ENCODE data around the gene FCHO1.
"Not testable (repeated sequence)": the region's sequence is repeated elsewhere in the genome, so short reads cannot be mapped to it uniquely, and the experiment has no call there.

FCHO1 gene

DNA sequence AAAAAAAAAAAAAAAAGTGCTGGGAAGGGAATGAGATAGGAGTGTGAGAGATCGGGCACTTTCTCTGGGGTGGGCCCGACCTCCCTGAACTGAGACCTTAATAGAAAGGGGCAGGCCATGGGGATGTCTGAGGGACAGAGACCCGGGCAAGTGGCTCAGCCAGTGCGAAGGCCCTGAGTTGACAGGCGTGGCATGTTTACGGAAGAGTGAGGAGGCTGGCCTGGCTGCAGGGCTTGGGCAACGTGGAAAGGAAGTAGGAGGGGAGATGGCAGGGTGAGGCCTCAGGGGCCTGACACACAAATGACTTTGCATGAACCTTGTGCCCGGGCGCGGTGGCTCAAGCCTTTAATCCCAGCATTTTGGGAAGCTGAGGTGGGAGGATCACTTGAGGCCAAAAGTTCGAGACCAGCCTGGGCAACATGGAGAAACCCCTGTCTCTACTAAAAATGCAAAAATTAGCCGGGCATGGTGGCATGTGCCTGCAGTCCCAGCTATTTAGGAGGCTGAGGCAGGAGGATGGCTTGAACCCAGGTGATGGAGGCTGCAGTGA lies 13.9 kb downstream of the FCHO1 start:
- no peak for DNase-seq (ENCODE audit: low read depth in 2 of 2)

GRCh38 chr19:17766543-17767131 lies 15.4 kb downstream of the FCHO1 start:
- DNase-seq (ENCODE audit: low read depth in 2 of 2), result peak in 1 of 2 donors; percentile 21

DNA sequence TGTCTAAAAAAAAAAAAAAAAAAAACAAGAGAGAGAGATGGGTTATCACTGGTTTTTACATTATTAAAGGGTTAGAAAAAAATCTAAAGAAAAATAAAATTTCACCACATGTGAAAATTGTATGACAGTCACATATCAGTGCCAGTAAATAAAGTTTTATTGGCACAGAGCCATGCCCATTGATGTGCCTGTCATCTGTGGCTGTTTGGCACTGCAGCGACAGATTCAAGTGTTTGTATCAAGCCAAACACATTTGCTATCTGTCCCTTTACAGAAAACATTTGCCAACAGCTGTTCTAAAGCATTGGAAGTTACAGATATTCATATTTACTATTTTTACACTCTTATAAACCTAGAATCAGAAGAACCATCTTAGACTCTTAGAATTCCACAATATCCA lies 16.3 kb downstream of the FCHO1 start:
- no peak for DNase-seq (ENCODE audit: low read depth in 2 of 2)

DNA sequence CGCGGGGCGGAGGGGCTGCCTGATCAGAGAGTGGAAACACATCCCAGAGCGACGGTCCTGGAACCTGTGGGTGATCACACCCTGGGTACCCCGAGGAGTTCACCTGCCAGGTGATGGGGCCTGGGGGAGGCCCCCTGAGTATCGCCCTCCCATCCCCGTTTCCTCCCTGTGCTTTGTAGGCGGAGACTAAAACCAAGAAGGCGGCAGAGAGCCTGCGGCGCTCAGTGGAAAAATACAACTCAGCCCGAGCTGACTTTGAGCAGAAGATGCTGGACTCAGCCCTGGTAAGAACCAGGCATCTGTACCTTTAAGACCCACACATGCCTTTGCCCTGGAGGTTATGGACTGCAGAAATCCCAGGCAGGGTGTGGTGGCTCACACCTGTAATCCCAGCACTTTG lies 19.3 kb downstream of the FCHO1 start:
- no peak for DNase-seq (ENCODE audit: low read depth in 2 of 2)

- no peak for DNase-seq (ENCODE audit: low read depth in 2 of 2)
These were observed 20.9 kb downstream of the FCHO1 start for GRCh38 chr19:17772172-17772571.

DNA sequence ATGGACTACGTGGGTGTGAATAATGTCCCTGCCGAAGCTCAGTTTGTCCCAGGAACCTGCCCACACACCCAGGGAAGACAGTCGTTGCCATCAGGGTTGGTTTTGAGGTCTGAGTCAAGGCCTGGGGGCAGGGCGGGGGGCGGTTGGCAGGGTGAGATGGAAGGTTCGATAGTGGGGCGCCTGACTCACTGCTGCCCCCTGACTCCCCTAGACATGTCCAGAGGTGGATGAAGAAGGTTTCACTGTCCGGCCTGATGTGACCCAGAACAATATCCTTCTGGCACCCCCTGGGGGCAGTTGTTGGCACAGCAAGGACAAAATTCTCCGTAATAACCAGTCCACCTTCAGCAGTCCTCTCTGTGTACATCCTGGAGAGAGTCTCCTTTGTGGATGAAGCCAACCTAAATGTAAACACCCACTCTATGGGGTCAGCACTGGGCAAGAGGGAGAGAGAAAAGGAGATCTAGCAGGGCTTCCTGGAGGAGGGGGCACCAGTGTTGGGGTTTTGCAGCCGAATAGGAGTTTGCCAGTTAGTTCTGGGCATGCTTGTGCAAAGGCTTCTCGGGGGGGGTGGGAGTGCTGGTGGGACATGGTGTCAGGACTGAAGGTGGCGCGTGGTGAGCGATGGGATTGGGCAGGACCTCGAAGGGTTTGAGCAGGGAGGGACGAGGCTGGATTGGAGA lies 24.1 kb downstream of the FCHO1 start:
- peak in 1 of 2 donors; percentile 31 for DNase-seq (ENCODE audit: low read depth in 2 of 2)

- no peak for DNase-seq (ENCODE audit: low read depth in 2 of 2)
These were observed 24.9 kb downstream of the FCHO1 start for GRCh38 chr19:17775991-17776803.

- DNase-seq (ENCODE audit: low read depth in 2 of 2), result not testable (repeated sequence)
These were observed 26.6 kb downstream of the FCHO1 start for GRCh38 chr19:17777840-17778239.

GRCh38 chr19:17778251-17778967 lies 27.1 kb downstream of the FCHO1 start:
- peak in 1 of 2 donors; percentile 33 for DNase-seq (ENCODE audit: low read depth in 2 of 2)

GRCh38 chr19:17778968-17779929 lies 28.0 kb downstream of the FCHO1 start:
- no peak for DNase-seq (ENCODE audit: low read depth in 2 of 2)

DNA sequence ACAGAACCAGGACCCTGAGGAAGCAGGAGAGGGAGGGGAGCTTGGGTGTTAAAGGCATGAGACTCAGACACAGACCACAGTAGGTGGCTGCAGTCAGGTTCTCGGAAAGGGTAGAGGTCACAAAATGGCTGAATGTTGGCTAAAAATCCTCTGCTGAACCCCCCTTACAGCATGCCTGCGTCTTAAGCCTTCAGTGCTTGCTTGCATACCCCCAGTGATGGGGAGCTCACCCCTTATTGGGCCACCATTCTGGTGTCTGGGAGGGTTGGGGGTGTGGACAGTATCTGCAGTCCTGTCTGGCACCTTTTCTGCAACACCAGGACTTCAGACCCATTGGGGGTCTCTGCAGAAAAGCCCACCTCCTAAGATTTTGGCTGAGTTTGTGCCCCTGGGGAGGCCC lies 29.5 kb downstream of the FCHO1 start:
- no peak for DNase-seq (ENCODE audit: low read depth in 2 of 2)

DNA sequence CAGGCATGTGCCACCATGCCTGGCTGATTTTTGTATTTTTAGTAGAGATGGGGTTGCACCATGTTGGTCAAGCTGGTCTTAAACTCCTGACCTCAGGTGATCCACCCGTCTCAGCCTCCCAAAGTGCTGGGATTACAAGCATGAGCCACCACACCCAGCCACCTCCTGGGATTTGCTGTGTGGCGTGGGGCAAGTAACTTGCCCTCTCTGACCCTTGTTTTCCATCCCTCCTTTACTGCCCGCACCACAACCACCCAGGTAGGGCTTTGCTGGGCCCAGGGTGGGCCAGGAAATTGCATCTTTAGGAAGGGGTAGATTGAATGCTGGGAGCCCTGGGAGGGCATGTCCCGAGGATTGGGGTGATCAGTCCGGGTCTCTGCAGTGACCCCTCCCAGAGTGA lies 32.4 kb downstream of the FCHO1 start:
- not testable (repeated sequence) for DNase-seq (ENCODE audit: low read depth in 2 of 2)

- peak; percentile 62 to 67 for DNase-seq (ENCODE audit: low read depth in 2 of 2)
These were observed 33.1 kb downstream of the FCHO1 start for GRCh38 chr19:17784201-17785008.

DNA sequence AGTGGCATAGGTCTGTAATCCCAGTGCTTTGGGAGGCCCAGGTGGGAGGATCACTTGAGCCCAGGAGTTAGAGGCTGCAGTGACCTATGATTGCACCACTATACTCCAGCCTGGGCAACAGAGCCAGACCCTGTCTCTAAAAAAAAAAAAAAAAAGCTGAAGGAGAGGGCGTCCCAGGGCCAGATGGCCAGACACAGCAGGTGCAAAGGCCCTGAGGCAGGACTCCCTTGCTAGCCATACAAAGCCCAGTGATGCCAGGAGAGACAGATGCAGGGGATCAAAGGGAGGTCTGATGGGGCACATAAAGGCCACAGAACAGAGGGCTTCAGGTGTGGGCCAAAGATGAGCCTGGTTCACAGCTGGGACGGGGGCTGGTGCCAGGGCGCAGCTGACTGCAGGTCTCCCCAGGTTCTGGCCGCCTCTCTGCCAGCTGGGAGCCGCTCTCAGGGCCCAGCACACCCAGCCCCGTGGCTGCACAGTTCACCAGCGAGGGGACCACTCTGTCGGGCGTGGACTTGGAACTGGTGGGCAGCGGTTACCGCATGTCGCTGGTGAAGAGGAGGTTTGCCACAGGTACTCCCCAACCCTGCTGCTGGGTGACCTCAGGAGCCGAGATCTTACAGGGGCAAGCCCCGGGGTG lies 36.1 kb downstream of the FCHO1 start:
- DNase-seq (ENCODE audit: low read depth in 2 of 2), result no peak

GRCh38 chr19:17788632-17789031 lies 37.4 kb downstream of the FCHO1 start:
- no peak for DNase-seq (ENCODE audit: low read depth in 2 of 2)

GRCh38 chr19:17790059-17790780 lies 38.9 kb downstream of the FCHO1 start:
- no peak for DNase-seq (ENCODE audit: low read depth in 2 of 2)

- DNase-seq (ENCODE audit: low read depth in 2 of 2), result no peak
These were observed 43.1 kb downstream of the FCHO1 start for GRCh38 chr19:17794412-17794730.

GRCh38 chr19:17794731-17795494 lies 43.6 kb downstream of the FCHO1 start, which contains the start of gene B3GNT3:
TSS of gene B3GNT3 (plus strand) at chr19:17795138. CDS start at chr19:17807808, 12,670 bp downstream.
- DNase-seq (ENCODE audit: low read depth in 2 of 2), result no peak

All from stimulated activated CD4-positive, alpha-beta T cell treated with anti-CD3 and anti-CD28 coated beads, Interleukin-1b, Interleukin-23, amount 100 ng/mL, for 4 hours (primary cell).